Endothelial cell of hepatic sinusoid (primary cell): Measurements from ENCODE around the gene RAB38.

Experiments used
- in situ Hi-C: cut with HindIII; loops from 2 replicates; pipeline ENCODE4 v1.10.0; 2017; ENCODE audit warnings: low sequenced_read_pairs

RAB38 gene

DNA sequence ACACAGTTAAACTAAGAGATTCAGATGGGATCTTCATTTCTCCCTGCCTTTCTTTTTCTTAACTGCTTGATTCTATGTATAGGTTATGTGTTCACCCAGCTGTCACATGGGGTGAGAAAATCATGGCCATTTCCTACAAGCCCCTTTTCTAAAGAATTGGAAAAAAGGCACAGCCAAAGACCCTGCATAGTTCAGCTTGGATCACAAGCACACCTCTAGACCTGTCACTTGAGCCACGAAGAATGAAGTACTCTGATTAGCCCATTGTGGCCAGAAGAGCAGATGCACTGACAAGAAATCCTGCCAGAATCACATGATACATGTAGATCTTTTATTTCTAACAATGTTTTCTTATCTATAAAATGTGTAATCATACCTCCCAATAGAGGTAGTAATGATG, 69.7 kb downstream of the RAB38 start:
- in situ Hi-C loops = no loop called here

DNA sequence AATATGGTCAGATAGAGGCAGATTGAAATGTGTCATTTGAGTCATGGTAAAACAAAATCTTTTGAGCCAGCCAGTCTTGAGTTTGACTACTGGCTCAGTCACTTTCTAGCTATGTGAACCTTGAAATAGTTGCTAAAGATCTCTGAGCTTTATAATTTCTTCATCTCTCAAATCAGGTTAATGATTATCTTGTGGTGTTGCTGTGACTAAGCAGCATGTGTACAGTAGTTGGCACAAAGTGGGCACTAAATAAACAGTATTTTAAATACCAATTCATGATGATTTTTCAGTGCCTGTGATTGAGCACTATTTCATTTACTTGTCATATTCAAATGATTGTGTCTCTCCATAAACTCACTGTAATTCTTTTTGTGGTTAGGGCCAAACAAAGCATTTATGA, 70.8 kb downstream of the RAB38 start:
- in situ Hi-C loops = no loop called here

DNA sequence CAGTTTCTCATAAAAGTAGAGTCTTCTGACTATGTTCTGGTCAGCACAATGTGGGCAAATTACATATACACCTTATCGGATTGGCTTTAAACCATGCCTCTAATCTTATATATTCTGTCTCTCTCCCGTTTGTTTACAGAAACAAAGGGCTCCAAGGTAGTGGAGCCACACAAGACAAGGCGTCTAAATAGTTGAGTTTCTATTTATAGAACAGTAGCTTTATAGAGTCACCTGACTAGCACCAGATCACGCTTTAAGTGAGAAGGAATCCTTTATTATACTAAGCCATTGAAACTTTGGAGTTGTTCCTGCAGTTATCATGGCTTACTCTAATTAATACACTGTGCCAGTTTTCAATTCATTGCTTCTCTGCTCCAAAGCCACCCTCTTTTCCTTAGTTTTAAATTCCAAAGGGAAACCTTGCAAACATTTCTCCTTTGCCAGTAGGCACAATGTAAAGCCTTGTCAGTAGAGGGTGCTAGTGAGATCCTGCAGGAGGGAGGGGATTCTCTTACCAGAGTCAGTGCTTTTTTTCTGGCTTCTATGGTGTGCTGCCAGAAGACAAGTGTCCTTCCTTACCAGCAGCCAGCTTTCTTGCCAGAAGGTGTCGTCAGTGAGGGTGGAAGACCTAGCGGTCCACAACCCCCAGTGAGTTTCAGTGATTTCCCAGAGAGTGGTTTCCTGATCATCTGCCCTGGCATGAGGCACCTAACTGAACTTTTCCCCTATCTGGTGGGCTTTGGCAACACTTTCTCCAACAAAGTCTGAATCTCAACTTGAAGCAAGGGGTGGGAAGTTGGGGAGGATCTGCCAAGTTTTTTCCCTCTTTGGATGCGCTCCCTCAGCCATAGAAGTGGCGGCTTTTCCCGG, 71.7 kb downstream of the RAB38 start:
- in situ Hi-C loops = no loop called here

DNA sequence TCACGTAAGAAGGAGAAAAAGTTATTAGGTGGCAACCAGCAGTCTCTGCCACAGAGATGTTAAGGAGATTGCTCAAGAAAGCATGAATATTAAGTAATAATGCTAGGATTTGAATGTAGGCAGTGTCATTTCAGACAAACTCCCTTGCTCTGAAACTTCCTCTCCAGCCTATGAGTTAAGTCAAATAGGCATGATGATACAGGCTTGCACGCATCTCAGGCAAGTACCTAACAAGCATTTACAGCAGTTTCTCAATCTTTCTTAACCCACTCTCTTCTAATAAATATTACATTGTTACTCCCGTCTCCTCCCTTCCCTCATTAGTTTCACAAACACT, 72.7 kb downstream of the RAB38 start:
- in situ Hi-C loops = no loop called here

DNA sequence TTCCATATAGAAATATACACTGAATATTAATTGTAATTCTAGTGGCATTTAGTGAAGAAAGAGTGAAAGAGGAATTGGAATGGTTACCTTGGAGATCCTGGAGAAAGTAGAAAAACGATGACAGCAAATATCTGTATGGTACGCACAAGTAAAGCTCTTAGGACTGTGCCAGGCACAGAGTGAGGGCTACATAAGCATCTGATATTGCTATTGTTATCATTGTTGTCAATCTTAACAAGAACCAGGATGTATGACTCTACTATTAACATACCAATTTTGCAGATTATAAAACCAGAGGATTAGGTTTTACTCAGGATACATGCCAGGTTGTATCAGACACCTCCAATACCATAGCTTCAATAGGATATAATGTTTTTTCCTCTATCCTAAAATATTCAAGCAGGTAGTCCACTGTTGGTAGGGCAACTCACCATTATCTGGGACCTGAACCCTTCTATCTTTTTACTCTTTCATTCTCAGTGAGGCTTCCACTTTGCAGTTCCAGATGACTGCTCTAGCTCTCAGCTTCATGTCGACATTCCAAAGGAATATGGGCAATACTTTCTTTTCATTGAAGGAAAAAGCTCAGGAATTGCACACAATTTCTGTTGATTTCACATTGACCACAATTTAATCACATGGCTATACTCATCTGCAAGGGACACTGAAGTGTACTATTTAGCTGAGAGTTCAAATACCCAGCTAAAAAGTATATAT, 73.2 kb downstream of the RAB38 start:
- in situ Hi-C loops = no loop called here

DNA sequence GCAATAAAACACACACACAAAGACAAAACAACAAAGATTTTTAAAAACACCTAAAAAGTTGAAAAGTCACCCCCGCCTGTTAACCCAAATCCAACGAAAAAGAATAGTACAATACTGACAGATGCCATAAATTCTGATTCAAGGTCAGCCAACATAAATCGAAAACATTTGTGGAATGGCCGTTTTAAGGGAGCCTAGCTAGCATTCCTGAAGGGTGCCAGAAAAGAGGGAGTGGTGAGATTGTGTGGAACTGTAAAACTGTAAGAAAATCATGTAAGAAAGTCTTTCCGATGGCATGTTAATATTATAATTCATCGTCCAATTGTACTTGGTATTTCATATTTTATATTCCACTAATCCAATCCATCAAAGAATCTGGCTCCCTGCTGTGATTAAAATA, 75.1 kb downstream of the RAB38 start:
- in situ Hi-C loops = no loop called here

DNA sequence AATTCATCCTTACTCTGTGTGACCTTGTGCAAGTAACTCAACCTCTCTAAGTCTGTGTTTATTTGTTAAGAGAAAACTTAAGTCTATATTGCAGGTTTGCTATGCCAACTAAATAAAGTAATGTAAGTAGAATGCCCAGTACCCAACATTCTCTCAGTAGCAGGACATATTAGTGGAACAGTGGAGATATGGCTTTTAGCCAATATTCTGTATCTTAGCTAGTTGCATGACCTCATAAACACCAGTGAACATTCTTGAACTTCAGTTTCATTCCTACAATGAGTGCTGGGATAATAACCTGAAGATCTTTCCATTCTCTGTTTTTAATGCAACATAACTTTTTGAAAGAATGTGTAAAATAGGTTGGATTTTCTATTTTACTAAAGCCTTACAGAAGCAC, 77.0 kb downstream of the RAB38 start:
- in situ Hi-C loops = no loop called here

DNA sequence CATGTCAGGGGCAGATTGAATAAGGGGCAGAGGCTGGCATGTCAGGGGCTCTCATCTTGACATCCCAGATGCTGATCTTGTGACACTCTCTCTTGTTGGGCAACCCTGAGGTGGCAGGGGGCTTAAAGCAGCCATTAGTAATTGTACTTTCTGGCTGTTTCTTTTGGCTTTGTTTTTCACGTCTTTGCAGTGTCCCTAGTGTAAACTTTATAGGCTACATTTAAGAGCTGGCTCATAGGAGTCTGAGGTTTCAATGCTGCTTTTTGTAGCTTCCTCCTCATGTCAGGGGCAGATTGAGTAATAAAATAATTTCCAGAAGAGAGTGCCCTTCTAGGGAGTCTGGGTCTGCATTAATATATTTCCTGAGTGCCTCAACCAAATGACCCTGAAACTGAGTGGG, 86.1 kb downstream of the RAB38 start:
- in situ Hi-C loops = no loop called here

DNA sequence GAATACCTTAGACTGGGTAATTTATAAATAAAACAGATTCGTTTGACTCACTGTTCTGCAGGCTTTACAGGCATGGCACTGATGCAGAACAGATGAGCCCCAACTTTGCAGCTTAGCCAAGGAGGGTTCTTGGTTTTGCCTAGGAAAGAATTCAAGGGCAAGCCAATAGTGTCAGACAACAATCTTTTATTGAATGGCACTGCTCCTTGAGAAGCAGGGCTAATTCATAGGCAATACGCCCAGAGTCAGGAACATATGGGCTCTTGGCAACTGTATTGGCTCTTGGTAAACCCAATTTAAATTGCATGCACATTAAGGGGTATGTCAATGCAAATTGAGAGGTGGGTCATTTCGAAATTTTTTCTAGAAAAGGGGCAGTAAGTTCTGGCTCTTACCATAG, 87.9 kb downstream of the RAB38 start:
- in situ Hi-C loops = no loop called here

DNA sequence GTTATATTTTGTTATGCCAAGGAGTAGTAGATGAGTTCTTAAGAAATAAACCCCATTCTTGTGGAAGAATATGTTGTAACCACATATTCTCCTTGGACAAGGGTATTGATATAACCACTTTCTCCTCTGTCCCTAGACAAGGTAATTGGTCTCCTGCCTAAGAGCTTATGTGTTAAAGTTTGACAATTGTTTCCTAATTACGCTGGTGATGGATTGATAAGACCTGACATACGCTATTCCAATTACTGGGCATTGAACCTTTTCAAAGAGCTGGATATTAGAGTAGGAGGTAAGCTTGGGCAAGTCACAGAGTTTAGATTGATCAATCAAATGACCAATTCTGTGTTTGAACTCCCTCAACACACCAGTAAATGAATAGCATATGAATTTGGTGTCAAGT, 88.9 kb downstream of the RAB38 start:
- in situ Hi-C loops = no loop called here

DNA sequence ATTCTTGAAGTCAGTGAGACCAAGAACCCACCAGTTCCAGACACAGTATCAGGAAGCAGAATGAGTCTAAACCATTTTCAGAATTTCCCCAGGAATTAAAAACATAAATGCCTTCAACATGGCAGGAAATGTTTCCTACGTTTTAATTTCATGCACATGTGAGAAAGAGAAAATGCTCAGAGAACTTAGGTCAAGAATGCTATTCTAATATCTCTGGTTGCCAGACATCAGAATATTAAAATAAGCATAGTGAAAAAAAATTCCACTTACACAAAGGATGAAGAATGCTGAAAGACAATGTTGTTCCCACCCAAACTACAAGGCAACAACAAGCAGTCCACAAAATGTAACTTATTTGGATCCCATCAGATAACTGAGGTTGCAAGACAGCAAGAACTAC, 104.8 kb downstream of the RAB38 start:
- in situ Hi-C loops = loop anchor here (25.0 kb wide), 1 partner anchor 658 kb away; no protein-coding TSS in a partner anchor

DNA sequence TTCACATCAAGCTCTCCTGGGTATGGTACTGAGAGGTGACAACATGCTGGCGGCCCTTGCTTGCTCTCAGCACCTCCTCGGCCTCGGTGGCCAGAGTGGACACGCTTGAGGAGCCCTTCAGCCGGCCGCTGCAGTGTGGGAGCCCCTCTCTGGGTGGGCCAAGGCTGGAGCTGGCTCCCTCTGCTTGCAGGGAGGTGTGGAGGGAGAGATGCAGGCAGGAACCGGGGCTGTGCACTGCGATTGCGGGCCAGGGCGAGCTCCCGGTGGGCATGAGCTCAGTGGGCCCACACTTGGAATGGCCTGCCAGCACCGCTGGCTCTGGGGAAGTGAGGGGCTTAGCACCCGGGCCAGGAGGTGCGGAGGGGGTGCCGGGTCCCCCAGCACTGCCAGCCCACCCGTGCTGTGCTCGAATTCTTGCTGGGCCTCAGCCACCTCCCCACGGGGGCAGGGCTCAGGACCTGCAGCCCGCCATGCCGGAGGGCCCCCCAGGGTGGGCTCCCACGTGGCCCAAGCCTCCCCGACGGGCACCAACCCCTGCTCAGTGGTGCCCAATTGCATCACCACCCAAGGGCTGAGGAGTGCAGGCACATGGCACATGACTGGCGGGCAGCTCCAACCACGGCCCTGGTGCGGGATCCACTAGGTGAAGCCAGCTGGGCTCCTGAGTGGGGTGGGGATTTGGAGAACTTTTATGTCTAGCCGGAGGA, 106.2 kb downstream of the RAB38 start:
- in situ Hi-C loops = loop anchor here (25.0 kb wide), 1 partner anchor 657 kb away; no protein-coding TSS in a partner anchor

DNA sequence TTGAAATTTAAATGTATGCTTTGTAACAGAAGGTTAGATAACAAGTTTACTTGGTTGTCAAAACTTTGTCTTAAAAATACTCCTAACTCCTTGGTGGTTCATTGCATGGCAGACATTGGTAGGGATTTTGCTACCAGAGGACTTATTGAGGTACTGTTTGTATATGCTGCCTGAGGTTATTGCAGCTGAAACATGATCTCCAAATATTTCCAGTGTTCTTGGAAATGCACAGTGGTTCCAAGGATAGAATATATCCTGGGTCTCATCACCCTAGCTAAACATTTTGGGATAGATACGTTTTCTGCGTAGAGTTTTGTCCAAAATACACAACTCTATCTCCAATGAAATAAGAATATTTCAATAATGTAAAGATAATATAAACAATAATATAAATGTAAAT, 109.2 kb downstream of the RAB38 start:
- in situ Hi-C loops = loop anchor here (25.0 kb wide), 1 partner anchor 654 kb away; no protein-coding TSS in a partner anchor

DNA sequence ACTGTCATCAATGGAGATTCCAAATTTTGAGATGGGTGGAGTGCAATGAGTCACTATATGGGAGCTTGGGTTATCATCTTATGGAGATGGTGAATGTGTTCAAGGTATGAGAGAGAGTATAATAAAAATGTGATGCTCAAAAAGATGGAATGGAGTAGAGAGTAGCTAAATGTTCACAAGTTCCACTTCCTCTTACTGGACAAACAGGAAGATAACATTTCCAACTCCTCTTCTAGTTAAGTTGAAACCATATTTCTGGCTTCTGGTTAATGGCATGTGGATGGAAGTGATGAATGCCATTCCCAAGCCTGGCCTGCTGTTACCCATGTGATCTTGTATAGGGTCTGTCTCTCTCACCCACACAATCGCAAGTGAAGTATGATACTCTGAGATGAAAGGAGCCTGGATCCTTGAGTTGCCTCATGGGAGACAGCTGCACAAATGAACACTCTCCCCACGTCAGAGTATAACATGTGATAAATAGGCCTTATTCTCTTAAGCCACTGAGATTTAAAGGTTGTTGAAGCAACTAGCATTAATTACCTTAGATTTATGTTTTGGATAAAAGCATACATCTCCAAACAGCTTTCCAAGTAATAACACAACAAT, 111.0 kb downstream of the RAB38 start:
- in situ Hi-C loops = loop anchor here (25.0 kb wide), 1 partner anchor 652 kb away; no protein-coding TSS in a partner anchor
